CD4-positive, alpha-beta T cell treated with Interleukin-6 for 4 hours (primary cell): ENCODE results near the gene HSP90AA1.

Experiments
- DNase-seq: peaks from one replicate; pipeline ENCODE4 v3.0.0-alpha.2; 2020; ENCODE audit warnings: mixed read lengths

The HSP90AA1 gene

GRCh38 chr14:102035914-102036313 is 50.9 kb downstream of the HSP90AA1 start:
- DNase-seq, result no peak

- DNase-seq, result no peak
Measured at GRCh38 chr14:102034301-102034700, 52.5 kb downstream of the HSP90AA1 start.

- no peak for DNase-seq
Measured at GRCh38 chr14:102033241-102033640, 53.6 kb downstream of the HSP90AA1 start.
